ENCODE results near the gene LRCOL1.

The LRCOL1 gene

DNA sequence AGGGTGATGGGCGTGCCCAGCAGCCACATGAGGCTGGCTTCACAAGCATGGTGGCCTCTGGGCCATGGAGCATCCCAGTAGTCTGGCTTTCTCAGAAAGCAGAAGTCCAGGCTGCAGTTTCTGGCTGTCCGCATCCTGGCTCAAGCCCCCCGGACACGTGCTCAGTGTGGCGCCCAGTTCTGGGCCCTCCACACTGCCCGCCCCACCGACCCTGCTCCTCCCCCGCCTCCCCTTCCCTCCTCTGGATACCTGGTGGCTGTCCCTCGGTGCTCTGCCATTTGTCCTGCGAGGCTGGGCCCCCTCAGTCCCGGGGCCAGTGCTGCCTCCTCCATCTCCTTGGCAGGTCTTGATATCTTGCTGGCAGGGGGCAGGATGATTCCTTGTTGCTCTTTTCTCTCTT lies 31.6 kb downstream of the LRCOL1 start:
- Histone ChIP-seq H3K79me2 (ENCODE audit: control insufficient read depth, low read length) (no peaks in the 10 kb centered on the region), H3K9me2 (replicated peaks; ENCODE audit: control insufficient read depth, low read length) (no peaks in the 10 kb centered on the region), H3K36me3 (ENCODE audit: control insufficient read depth, low read length) (peaks cover 34% of the 10 kb centered on the region), H3K9me3 (ENCODE audit: control insufficient read depth, insufficient read depth, low read length) (no peaks in the 10 kb centered on the region), H3K4me1 (ENCODE audit: control insufficient read depth, low read length) (no peaks in the 10 kb centered on the region), H4K20me1 (ENCODE audit: control insufficient read depth, insufficient read depth, low read depth, low read length) (no peaks in the 10 kb centered on the region), H3K27ac (ENCODE audit: low read depth, low read length) (no peak overlapping the region), H3K4me3 (ENCODE audit: low read length) (no peak overlapping the region), H3K27me3 (ENCODE audit: control insufficient read depth, low read length) (no peaks in the 10 kb centered on the region), H3K4me2 (ENCODE audit: low read length) (no peak overlapping the region), H3F3A (ENCODE audit: control insufficient read depth, insufficient read depth) (0 out of 2 replicates have a peak, but pooled peaks cover under 1% of the 10 kb centered on the region)
- no peak for TF ChIP-seq EZH2phosphoT487 (IDR thresholded peaks at IDR 0.05; ENCODE audit: borderline replicate concordance, low read length)
- TF ChIP-seq, protein P1, sequence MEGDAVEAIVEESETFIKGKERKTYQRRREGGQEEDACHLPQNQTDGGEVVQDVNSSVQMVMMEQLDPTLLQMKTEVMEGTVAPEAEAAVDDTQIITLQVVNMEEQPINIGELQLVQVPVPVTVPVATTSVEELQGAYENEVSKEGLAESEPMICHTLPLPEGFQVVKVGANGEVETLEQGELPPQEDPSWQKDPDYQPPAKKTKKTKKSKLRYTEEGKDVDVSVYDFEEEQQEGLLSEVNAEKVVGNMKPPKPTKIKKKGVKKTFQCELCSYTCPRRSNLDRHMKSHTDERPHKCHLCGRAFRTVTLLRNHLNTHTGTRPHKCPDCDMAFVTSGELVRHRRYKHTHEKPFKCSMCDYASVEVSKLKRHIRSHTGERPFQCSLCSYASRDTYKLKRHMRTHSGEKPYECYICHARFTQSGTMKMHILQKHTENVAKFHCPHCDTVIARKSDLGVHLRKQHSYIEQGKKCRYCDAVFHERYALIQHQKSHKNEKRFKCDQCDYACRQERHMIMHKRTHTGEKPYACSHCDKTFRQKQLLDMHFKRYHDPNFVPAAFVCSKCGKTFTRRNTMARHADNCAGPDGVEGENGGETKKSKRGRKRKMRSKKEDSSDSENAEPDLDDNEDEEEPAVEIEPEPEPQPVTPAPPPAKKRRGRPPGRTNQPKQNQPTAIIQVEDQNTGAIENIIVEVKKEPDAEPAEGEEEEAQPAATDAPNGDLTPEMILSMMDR (IDR thresholded peaks at IDR 0.05; ENCODE audit: low read depth, low read length, poor library complexity, severe bottlenecking): no peak

DNA sequence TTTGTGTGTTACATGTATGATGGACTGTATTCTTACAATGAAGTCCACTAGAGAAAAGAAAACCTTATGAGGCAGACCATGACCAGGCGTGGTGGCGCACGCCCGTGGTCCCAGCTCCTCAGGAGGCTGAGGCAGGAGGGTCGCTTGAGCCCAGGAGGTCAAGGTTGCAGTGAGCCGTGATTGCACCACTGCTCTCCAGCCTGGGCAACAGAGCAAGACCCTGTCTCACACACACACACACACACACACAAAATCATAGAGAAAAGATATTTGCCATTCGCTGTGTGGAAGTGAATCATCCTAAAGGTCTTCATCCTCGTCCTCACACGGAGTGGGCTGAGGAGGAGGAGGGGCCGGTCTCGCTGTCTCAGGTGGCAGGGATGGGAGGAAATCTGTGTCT lies 32.3 kb downstream of the LRCOL1 start:
- Histone ChIP-seq H3K36me3 (ENCODE audit: control insufficient read depth, low read length) (peaks cover 34% of the 10 kb centered on the region), H3K79me2 (ENCODE audit: control insufficient read depth, low read length) (no peaks in the 10 kb centered on the region), H3K9me3 (ENCODE audit: control insufficient read depth, insufficient read depth, low read length) (no peaks in the 10 kb centered on the region), H3K27ac (ENCODE audit: low read depth, low read length) (no peak overlapping the region), H3K4me3 (ENCODE audit: low read length) (no peak overlapping the region), H3F3A (ENCODE audit: control insufficient read depth, insufficient read depth) (no peaks in the 10 kb centered on the region), H3K27me3 (ENCODE audit: control insufficient read depth, low read length) (no peaks in the 10 kb centered on the region), H3K4me2 (ENCODE audit: low read length) (no peak overlapping the region), H3K9me2 (replicated peaks; ENCODE audit: control insufficient read depth, low read length) (no peaks in the 10 kb centered on the region), H4K20me1 (ENCODE audit: control insufficient read depth, insufficient read depth, low read depth, low read length) (no peaks in the 10 kb centered on the region), H3K4me1 (ENCODE audit: control insufficient read depth, low read length) (no peaks in the 10 kb centered on the region)
- TF ChIP-seq, protein P1 (IDR thresholded peaks at IDR 0.05; ENCODE audit: low read depth, low read length, poor library complexity, severe bottlenecking): no peak
- TF ChIP-seq EZH2phosphoT487 (IDR thresholded peaks at IDR 0.05; ENCODE audit: borderline replicate concordance, low read length): no peak

DNA sequence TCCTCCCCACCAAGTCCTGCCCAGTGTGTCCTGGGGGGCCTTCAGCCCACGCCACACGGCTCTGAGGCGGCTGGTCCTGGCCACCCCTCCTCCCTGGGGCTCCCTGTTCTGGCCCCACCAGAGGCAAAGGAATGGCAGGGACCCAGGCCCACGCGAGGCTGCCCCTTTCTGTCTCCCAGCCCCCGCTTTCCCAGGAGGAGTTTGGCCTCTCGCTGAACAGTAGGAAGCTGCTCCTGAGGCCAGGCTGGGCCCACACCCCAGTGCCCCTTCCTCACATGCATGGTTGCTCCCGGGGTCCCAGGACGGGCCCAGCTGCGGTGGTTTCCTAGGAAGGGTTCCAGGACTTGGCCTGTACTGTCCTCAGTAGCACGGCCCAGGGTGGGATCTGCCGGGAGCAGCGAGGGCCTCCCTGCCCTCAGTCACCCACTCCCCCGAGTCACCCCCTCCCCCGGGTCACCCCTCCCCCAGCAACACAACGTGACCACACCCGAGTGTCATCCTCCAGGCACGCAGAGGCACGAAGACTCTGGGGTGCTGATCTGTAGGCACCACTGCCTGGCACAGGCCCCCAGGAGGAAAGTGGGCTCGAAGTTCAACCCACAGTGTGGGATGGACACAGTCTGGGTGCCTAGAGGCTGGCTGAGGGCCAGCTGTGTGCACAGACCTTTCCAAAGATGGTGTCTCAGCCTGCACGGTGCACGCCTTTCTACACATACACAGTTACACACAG lies 33.0 kb downstream of the LRCOL1 start:
- Histone ChIP-seq H3K27ac (ENCODE audit: low read depth, low read length) (no peak overlapping the region), H4K20me1 (ENCODE audit: control insufficient read depth, insufficient read depth, low read depth, low read length) (no peaks in the 10 kb centered on the region), H3F3A (ENCODE audit: control insufficient read depth, insufficient read depth) (no peaks in the 10 kb centered on the region), H3K4me1 (ENCODE audit: control insufficient read depth, low read length) (no peaks in the 10 kb centered on the region), H3K4me3 (ENCODE audit: low read length) (no peak overlapping the region), H3K9me3 (ENCODE audit: control insufficient read depth, insufficient read depth, low read length) (no peaks in the 10 kb centered on the region), H3K4me2 (ENCODE audit: low read length) (no peak overlapping the region), H3K36me3 (ENCODE audit: control insufficient read depth, low read length) (peaks cover 34% of the 10 kb centered on the region), H3K27me3 (ENCODE audit: control insufficient read depth, low read length) (no peaks in the 10 kb centered on the region), H3K79me2 (ENCODE audit: control insufficient read depth, low read length) (no peaks in the 10 kb centered on the region), H3K9me2 (replicated peaks; ENCODE audit: control insufficient read depth, low read length) (no peaks in the 10 kb centered on the region)
- TF ChIP-seq EZH2phosphoT487 (IDR thresholded peaks at IDR 0.05; ENCODE audit: borderline replicate concordance, low read length): no peak
- TF ChIP-seq, protein P1 (IDR thresholded peaks at IDR 0.05; ENCODE audit: low read depth, low read length, poor library complexity, severe bottlenecking): no peak

All from DOHH2 (cell line).